ENCODE measurements around the gene EHBP1L1. TPM values are rescaled to one million over a fixed set of nuclear protein-coding genes. Genes with fewer than 3 reads are reported as not detected.

The EHBP1L1 gene
- total RNA-seq, 6 donors from 2014 or later, result 70.4 to 220 (median 133) TPM

GRCh38 chr11:65607614-65608426 lies 32.0 kb downstream of the EHBP1L1 start:
- ATAC-seq (ENCODE audit: low FRiP score in 2 of 2), result no peak
- Histone ChIP-seq H3K4me1 (peaks cover 59 to 69% (median 61%) of the 10 kb centered on the region in 4 donors), H3K4me3 (peak overlapping the region in 3 of 4 donors; percentile 15 to 37 (median 30)), H3K27ac (peak overlapping the region; percentile 44 to 95 (median 57)), H3K36me3 (peaks cover 17 to 77% (median 52%) of the 10 kb centered on the region in 4 donors), H3K9me3 (no peaks in the 10 kb centered on the region), H3K27me3 (no peaks in the 10 kb centered on the region)
- peak in 1 of 2 donors; percentile 74 for DNase-seq
- TF ChIP-seq EP300 (IDR thresholded peaks at IDR 0.05) (no peak), POLR2AphosphoS5 (IDR thresholded peaks at IDR 0.05) (no peak), POLR2A (IDR thresholded peaks at IDR 0.05) (no peak), CTCF (IDR thresholded peaks at IDR 0.05) (no peak)
- WGBS, 2 donors, result 90 to 94% methylated on average over 10 to 37 of the region's 37 CpGs

GRCh38 chr11:65609229-65609628 lies 33.4 kb downstream of the EHBP1L1 start:
- no peaks in the 10 kb centered on the region for H3K9me3 ChIP-seq
- peak overlapping the region; percentile 94 to 96 (median 95) for H3K27ac ChIP-seq
- no peak overlapping the region for H3K4me3 ChIP-seq
- peaks cover 65 to 77% (median 70%) of the 10 kb centered on the region in 4 donors for H3K4me1 ChIP-seq
- no peak for DNase-seq
- ATAC-seq (ENCODE audit: low FRiP score in 2 of 2), result no peak
- no peak for TF ChIP-seq POLR2A (IDR thresholded peaks at IDR 0.05)
- TF ChIP-seq EP300 (IDR thresholded peaks at IDR 0.05), result no peak
- no peak for TF ChIP-seq POLR2AphosphoS5 (IDR thresholded peaks at IDR 0.05)
- no peak for TF ChIP-seq CTCF (IDR thresholded peaks at IDR 0.05)
- peaks cover 16 to 65% (median 39%) of the 10 kb centered on the region in 4 donors for H3K36me3 ChIP-seq
- no peaks in the 10 kb centered on the region for H3K27me3 ChIP-seq
- 49 to 56% methylated on average over 3 of the region's 3 CpGs for WGBS, 2 donors

DNA sequence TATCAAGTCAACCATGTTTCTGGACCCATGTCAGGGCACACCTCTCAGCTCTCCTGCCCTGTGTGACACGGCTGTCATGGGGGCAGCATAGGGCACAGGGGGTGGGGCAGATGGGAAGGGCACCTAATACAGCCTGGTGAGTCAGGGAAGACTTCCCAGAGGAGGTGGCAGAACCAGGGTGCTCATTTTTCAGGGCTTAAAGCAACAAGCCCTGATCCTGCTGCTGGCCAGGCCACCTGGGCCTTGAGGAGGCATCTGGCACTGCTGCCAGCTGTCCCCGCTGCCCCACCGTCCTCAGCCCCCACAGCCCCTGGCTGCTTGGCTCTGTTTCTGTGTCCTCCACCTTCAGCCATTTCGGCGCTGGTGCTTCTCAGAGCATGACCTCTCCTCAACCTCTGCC lies 33.8 kb downstream of the EHBP1L1 start:
- Histone ChIP-seq H3K27me3 (no peaks in the 10 kb centered on the region), H3K27ac (peak overlapping the region; percentile 94 to 96 (median 95)), H3K9me3 (no peaks in the 10 kb centered on the region), H3K4me3 (peak overlapping the region in 1 of 4 donors; percentile 99), H3K36me3 (peaks cover 12 to 61% (median 35%) of the 10 kb centered on the region in 4 donors), H3K4me1 (peaks cover 65 to 77% (median 70%) of the 10 kb centered on the region in 4 donors)
- DNase-seq, result no peak
- TF ChIP-seq POLR2A (IDR thresholded peaks at IDR 0.05) (no peak), EP300 (IDR thresholded peaks at IDR 0.05) (no peak), POLR2AphosphoS5 (IDR thresholded peaks at IDR 0.05) (no peak), CTCF (IDR thresholded peaks at IDR 0.05) (no peak)
- no peak for ATAC-seq (ENCODE audit: low FRiP score in 2 of 2)
- 64 to 85% methylated on average over 4 to 5 of the region's 5 CpGs for WGBS, 2 donors

- WGBS, 2 donors, result 41 to 54% methylated on average over 6 of the region's 6 CpGs
- no peak for TF ChIP-seq CTCF (IDR thresholded peaks at IDR 0.05)
- TF ChIP-seq POLR2AphosphoS5 (IDR thresholded peaks at IDR 0.05), result no peak
- no peak for TF ChIP-seq EP300 (IDR thresholded peaks at IDR 0.05)
- no peak for TF ChIP-seq POLR2A (IDR thresholded peaks at IDR 0.05)
- H3K27me3 ChIP-seq, result no peaks in the 10 kb centered on the region
- H3K27ac ChIP-seq, result peak overlapping the region; percentile 94 to 96 (median 95)
- no peak for DNase-seq
- H3K4me1 ChIP-seq, result peaks cover 65 to 77% (median 70%) of the 10 kb centered on the region in 4 donors
- peak overlapping the region in 3 of 4 donors; percentile 94 to 100 (median 99) for H3K4me3 ChIP-seq
- ATAC-seq (ENCODE audit: low FRiP score in 2 of 2), result no peak
- peaks cover 5 to 53% (median 27%) of the 10 kb centered on the region in 4 donors for H3K36me3 ChIP-seq
- H3K9me3 ChIP-seq, result no peaks in the 10 kb centered on the region
Measured at GRCh38 chr11:65610404-65610803, 34.6 kb downstream of the EHBP1L1 start.
